Cardiac muscle cell (in vitro differentiated cells and primary cell): ENCODE measurements around the gene TNRC6B. TPM values are rescaled to one million over a fixed set of nuclear protein-coding genes. Genes with fewer than 3 reads are reported as not detected.
A peak's percentile ranks its signal among the peaks of the same experiment; 100 is the strongest.

Experiments used
- DNase-seq, 2 donors: peaks; one replicate each; pipeline versions ENCODE4 v3.0.0 to v3.0.0-alpha.2; 2010 to 2017; ENCODE audit warnings: low read depth in 1 of 2, low spot score in 1 of 2
- H3K27ac ChIP-seq: fragments of 200-600 bp; sonication (generic); 2 replicates; pipeline ENCODE4 v1.5.1; 2016
- H3K27me3 ChIP-seq: fragments of 200-600 bp; sonication (generic); 2 replicates; pipeline ENCODE4 v1.6.0; 2016; ENCODE audit warnings: control low read depth
- H3K36me3 ChIP-seq: fragments of 200-600 bp; sonication (generic); 2 replicates; pipeline ENCODE4 v1.5.1; 2016; ENCODE audit warnings: control low read depth
- H3K4me1 ChIP-seq: fragments of 200-600 bp; sonication (generic); 2 replicates; pipeline ENCODE4 v1.8.1; 2017; ENCODE audit warnings: low read depth, mild to moderate bottlenecking, mixed run types
- H3K4me3 ChIP-seq: fragments of 200-600 bp; sonication (generic); 2 replicates; pipeline ENCODE4 v1.5.1; 2016; ENCODE audit warnings: mild to moderate bottlenecking
- H3K9me3 ChIP-seq: fragments of 200-600 bp; sonication (generic); 2 replicates; pipeline ENCODE4 v1.5.1; 2017; ENCODE audit warnings: low read depth, mild to moderate bottlenecking, control low read depth
- CTCF ChIP-seq: IDR thresholded peaks from 2 replicates; pipeline ENCODE4 v1.5.1; 2012; ENCODE audit warnings: low read depth, mild to moderate bottlenecking, low read length
- polyA plus RNA-seq: library from polyadenylated mRNA; unstranded; fragments of >200 nt; fragmentation: Nextera tagmentation; extraction: Ambion mirVana; gene quantifications from 2 replicates; pipeline ENCODE4 v1.2.1, GENCODE V29; 2016
- total RNA-seq: library from RNA; depleted of rRNA; stranded (reverse); fragments of >200 nt; gene quantifications from 2 replicates; pipeline ENCODE4 v1.2.3, GENCODE V29; 2016

Gene TNRC6B
- total and polyA plus RNA-seq, 2 experiments from 2014 or later = 50.2 to 61.1 TPM

- peaks cover 16% of the 10 kb centered on the region for H3K4me1 ChIP-seq
- H3K27me3 ChIP-seq = no peaks in the 10 kb centered on the region
- no peak for TF ChIP-seq CTCF
- H3K27ac ChIP-seq = peak overlapping the region; percentile 60
- no peaks in the 10 kb centered on the region for H3K9me3 ChIP-seq
- peak in 1 of 2 donors; percentile 36 for DNase-seq
- H3K36me3 ChIP-seq = no peaks in the 10 kb centered on the region
- H3K4me3 ChIP-seq = no peak overlapping the region
Measured at GRCh38 chr22:40202225-40202944, 24.7 kb downstream of the TNRC6B start.

- no peaks in the 10 kb centered on the region for H3K9me3 ChIP-seq
- H3K27ac ChIP-seq = no peak overlapping the region
- H3K36me3 ChIP-seq = no peaks in the 10 kb centered on the region
- TF ChIP-seq CTCF = no peak
- no peak for DNase-seq
- no peaks in the 10 kb centered on the region for H3K27me3 ChIP-seq
- H3K4me1 ChIP-seq = peaks cover 16% of the 10 kb centered on the region
- no peak overlapping the region for H3K4me3 ChIP-seq
Measured at GRCh38 chr22:40203572-40203971, 25.8 kb downstream of the TNRC6B start.

- TF ChIP-seq CTCF = no peak
- peak in 1 of 2 donors; percentile 59 for DNase-seq
- Histone ChIP-seq H3K27me3 (no peaks in the 10 kb centered on the region), H3K4me3 (no peak overlapping the region), H3K9me3 (no peaks in the 10 kb centered on the region), H3K36me3 (no peaks in the 10 kb centered on the region), H3K27ac (peak overlapping the region; percentile 20), H3K4me1 (peaks cover 20% of the 10 kb centered on the region)
Measured at GRCh38 chr22:40204321-40205116, 26.8 kb downstream of the TNRC6B start.

GRCh38 chr22:40206561-40206960, 28.8 kb downstream of the TNRC6B start:
- DNase-seq = no peak
- H3K4me3 ChIP-seq = no peak overlapping the region
- H3K27me3 ChIP-seq = no peaks in the 10 kb centered on the region
- no peak for TF ChIP-seq CTCF
- peaks cover 21% of the 10 kb centered on the region for H3K4me1 ChIP-seq
- H3K9me3 ChIP-seq = no peaks in the 10 kb centered on the region
- no peak overlapping the region for H3K27ac ChIP-seq
- H3K36me3 ChIP-seq = no peaks in the 10 kb centered on the region

GRCh38 chr22:40210818-40211217, 33.1 kb downstream of the TNRC6B start:
- DNase-seq = no peak
- Histone ChIP-seq H3K27ac (peak overlapping the region; percentile 67), H3K4me1 (peaks cover 15% of the 10 kb centered on the region), H3K9me3 (no peaks in the 10 kb centered on the region), H3K27me3 (no peaks in the 10 kb centered on the region), H3K4me3 (no peak overlapping the region), H3K36me3 (no peaks in the 10 kb centered on the region)
- TF ChIP-seq CTCF = no peak
